ENCODE measurements around the gene KLK7.
"Not testable (repeated sequence)": the region's sequence is repeated elsewhere in the genome, so short reads cannot be mapped to it uniquely, and the experiment has no call there.

Gene KLK7

GRCh38 chr19:50994129-50994528 lies 10.4 kb upstream of the KLK7 start:
- TF ChIP-seq, protein P1, sequence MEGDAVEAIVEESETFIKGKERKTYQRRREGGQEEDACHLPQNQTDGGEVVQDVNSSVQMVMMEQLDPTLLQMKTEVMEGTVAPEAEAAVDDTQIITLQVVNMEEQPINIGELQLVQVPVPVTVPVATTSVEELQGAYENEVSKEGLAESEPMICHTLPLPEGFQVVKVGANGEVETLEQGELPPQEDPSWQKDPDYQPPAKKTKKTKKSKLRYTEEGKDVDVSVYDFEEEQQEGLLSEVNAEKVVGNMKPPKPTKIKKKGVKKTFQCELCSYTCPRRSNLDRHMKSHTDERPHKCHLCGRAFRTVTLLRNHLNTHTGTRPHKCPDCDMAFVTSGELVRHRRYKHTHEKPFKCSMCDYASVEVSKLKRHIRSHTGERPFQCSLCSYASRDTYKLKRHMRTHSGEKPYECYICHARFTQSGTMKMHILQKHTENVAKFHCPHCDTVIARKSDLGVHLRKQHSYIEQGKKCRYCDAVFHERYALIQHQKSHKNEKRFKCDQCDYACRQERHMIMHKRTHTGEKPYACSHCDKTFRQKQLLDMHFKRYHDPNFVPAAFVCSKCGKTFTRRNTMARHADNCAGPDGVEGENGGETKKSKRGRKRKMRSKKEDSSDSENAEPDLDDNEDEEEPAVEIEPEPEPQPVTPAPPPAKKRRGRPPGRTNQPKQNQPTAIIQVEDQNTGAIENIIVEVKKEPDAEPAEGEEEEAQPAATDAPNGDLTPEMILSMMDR (IDR thresholded peaks at IDR 0.05; ENCODE audit: low read depth, low read length): no peak
- H3K4me3 ChIP-seq (ENCODE audit: low read depth, low read length): no peak overlapping the region

DNA sequence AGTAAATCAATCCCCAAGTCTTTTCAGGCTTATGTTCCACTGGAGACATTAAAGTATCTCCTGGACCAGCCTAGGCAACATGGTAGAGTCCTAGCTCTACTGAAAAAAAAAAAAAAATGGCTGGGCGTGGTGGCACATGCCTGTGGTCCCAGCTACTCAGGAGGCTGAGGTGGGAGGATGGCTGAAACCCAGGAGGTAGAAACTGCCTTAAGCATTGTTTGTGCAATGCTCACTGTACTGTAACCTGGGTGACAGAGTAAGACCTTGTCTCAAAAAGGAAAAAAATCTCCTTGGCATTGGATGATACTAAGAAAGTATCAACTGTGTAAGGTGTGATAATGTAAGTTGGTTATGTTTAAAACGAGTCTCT lies 8.9 kb upstream of the KLK7 start:
- H3K4me3 ChIP-seq (ENCODE audit: low read depth, low read length): no peak overlapping the region
- TF ChIP-seq, protein P1 (IDR thresholded peaks at IDR 0.05; ENCODE audit: low read depth, low read length): no peak

DNA sequence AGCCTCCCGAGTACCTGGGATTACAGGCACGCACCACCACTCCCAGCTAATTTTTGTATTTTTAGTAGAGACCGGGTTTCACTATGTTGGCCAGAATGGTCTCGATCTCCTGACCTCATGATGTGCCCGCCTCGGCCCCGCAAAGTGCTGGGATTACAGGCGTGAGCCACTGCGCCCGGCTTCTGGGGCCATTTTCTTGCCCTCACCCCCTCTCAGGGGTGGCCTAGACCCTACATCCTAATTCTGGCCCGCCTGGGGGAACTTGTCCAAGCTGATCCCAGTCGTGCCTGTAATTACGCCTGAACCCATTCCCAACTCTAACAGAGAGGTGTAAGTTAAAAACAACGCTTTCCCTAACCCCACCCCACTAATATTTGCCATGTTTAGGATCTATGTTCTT lies 699 bp upstream of the KLK7 start:
- not testable (repeated sequence) for H3K4me3 ChIP-seq (ENCODE audit: low read depth, low read length)

DNA sequence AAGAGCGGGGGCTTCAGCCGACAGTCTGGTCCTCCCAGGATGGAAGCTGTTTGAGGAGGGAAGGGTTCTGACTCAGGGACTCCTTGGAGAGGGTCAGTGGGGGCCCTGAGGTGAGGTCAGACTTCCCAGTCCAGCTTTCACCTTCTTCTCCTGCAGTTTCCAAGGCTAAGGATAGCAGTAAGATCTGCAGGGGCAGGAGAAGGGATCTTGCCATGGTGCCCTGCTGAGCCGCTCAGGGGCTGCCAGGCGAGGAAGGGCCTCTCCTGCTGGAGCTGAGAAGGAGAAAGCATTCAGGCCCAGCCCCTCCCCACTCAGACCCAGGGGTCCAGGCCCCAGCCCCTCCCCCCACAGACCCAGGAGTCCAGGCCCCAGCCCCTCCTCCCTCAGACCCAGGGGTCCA lies 1.5 kb downstream of the KLK7 start:
- TF ChIP-seq, protein P1 (IDR thresholded peaks at IDR 0.05; ENCODE audit: low read depth, low read length): no peak

GRCh38 chr19:50981587-50982146 lies 2.0 kb downstream of the KLK7 start:
- no peak overlapping the region for H3K4me3 ChIP-seq (ENCODE audit: low read depth, low read length)
- TF ChIP-seq, protein P1 (IDR thresholded peaks at IDR 0.05; ENCODE audit: low read depth, low read length): no peak

More for the DNA sequence above, 1.5 kb downstream of the KLK7 start:
- no peak overlapping the region for H3K4me3 ChIP-seq (ENCODE audit: low read depth, low read length)

DNA sequence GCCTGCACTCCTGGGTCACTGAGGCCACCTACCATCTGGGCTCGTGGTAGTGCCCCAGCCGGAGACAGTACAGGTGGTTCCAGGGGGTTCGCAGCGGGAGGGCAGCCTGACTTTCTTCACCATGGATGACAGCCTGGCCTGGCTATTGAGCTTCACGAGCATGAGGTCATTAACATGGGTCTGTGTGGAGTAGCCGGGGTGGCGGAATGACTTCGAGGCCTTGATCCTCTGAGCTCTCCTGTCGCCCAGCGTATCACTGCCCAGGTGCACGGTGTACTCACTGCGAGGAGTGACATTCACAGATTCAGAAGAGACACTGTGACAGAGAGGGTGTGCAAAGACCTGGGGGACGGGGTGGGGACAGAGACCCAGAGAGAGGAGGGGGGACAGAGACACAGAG lies 3.5 kb downstream of the KLK7 start:
- TF ChIP-seq, protein P1 (IDR thresholded peaks at IDR 0.05; ENCODE audit: low read depth, low read length): no peak

DNA sequence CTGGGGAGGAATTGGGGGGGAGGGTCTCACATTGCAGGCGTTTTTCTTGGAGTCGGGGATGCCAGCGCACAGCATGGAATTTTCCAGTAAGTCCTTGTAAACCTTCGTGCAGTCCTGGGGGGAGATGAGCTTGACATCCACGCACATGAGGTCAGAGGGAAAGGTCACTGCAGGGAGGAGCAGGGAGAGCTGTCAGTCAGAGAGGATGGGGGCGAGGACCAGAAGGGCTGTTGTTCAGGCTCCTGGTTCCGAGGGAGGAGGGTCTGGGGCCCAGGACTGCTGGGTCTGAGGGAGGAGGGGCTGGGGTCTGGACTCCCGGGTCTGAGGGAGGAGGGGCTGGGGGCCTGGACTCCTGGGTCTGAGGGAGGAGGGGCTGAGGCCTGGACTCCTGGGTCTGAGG lies 4.0 kb downstream of the KLK7 start:
- TF ChIP-seq, protein P1 (IDR thresholded peaks at IDR 0.05; ENCODE audit: low read depth, low read length): no peak
- H3K4me3 ChIP-seq (ENCODE audit: low read depth, low read length): no peak overlapping the region

More for the DNA sequence above, 3.5 kb downstream of the KLK7 start:
- H3K4me3 ChIP-seq (ENCODE audit: low read depth, low read length): no peak overlapping the region

DNA sequence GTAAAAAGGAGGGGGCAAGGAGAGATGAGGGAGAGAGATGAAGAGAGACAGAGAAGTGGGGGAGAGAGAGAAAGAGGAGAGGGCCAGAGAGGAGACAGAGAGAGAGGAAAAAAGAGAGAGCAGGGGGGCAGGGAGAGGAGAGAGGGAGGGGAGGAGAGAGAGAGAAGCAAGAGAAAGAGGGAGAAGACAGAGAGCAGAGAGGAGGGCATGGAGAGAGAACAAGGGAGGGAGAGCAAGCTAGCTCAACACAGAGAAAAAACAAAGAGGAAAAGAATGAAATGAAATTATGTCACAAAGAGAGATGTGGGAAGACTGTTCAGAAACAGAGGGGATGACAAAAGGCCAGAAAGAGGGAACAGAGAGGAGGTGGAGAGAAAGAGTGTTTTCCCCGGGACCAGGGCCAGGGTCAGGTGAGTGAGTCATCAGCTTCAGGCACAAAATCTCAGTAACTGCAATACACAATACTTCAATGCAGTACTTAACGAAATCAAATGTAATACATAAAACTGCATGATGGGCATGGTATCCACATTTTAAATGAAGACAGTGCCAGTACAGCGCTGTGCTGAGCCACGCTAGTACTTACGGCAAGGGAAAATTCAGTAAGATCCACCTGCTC lies 4.8 kb downstream of the KLK7 start:
- TF ChIP-seq, protein P1 (IDR thresholded peaks at IDR 0.05; ENCODE audit: low read depth, low read length): no peak
- no peak overlapping the region for H3K4me3 ChIP-seq (ENCODE audit: low read depth, low read length)
